Uterus (tissue), 4 donors: ENCODE results near the gene C11orf24. TPM values are rescaled to one million over a fixed set of nuclear protein-coding genes. Genes with fewer than 3 reads are reported as not detected.

Experiments used
- DNase-seq, 2 donors: peaks; one replicate each; pipeline ENCODE4 v3.0.0-alpha.2; 2019 to 2020
- H3K27ac ChIP-seq, 2 donors: fragments of 200-600 bp; sonication (generic); 1 replicate in 1 of 2; 2 replicates in 1 of 2; pipeline ENCODE4 v1.5.1; 2016 to 2018
- H3K27me3 ChIP-seq, 2 donors: fragments of 200-600 bp; sonication (generic); one replicate each; pipeline ENCODE4 v1.5.1; 2018 to 2019; ENCODE audit warnings: control low read depth in 1 of 2
- H3K36me3 ChIP-seq, 2 donors: fragments of 200-600 bp; sonication (generic); one replicate each; pipeline ENCODE4 v1.5.1; 2019; ENCODE audit warnings: control low read depth in 1 of 2
- H3K4me1 ChIP-seq, 2 donors: fragments of 200-600 bp; sonication (generic); one replicate each; pipeline ENCODE4 v1.5.1; 2018 to 2019; ENCODE audit warnings: control low read depth in 1 of 2
- H3K4me3 ChIP-seq, 2 donors: fragments of 200-600 bp; sonication (generic); 1 replicate in 1 of 2; 2 replicates in 1 of 2; pipeline ENCODE4 v1.5.1; 2018 to 2019; ENCODE audit warnings: mild to moderate bottlenecking in 1 of 2
- H3K9me3 ChIP-seq, 2 donors: fragments of 200-600 bp; sonication (generic); one replicate each; pipeline ENCODE4 v1.5.1; 2019; ENCODE audit warnings: control low read depth in 1 of 2
- CTCF ChIP-seq, 4 experiments: fragments of 200-600 bp in 2 of 4; fragments of 450-650 bp in 2 of 4; sonication (generic) in 2 of 4; IDR thresholded peaks; one replicate each; pipeline ENCODE4 v1.5.1; 2016 to 2019; ENCODE audit warnings: antibody characterized with exemption in 4 of 4, mild to moderate bottlenecking in 2 of 4, moderate library complexity in 1 of 4
- POLR2A ChIP-seq, 2 donors: fragments of 450-650 bp; IDR thresholded peaks; one replicate each; pipeline ENCODE4 v1.6.1; 2016; ENCODE audit warnings: antibody characterized with exemption in 2 of 2, mild to moderate bottlenecking in 1 of 2, moderate library complexity in 1 of 2
- intact Hi-C: fragments of 100-400 bp; cut with DNase I; formaldehyde crosslinking; loops from one replicate; pipeline ENCODE4 v1.15.1; 2023; ENCODE audit warnings: low total_unique reads
- total RNA-seq, 4 donors: library from RNA; depleted of rRNA in 3 of 4; stranded (reverse); fragments of >200 nt in 3 of 4; gene quantifications; one replicate each; pipeline versions ENCODE4 v1.1.0 to v1.2.4, GENCODE V29; 2014 to 2023
- donor health status: DM: yes; HTN: yes; CAD: no.

C11orf24 gene
- total RNA-seq, 4 donors from 2014 or later = 23.2 to 136 (median 33.4) TPM

GRCh38 chr11:68242616-68243015, 29.2 kb downstream of the C11orf24 start:
- no peak for TF ChIP-seq POLR2A (IDR thresholded peaks at IDR 0.05)
- no peak for TF ChIP-seq CTCF (IDR thresholded peaks at IDR 0.05)
- Histone ChIP-seq H3K9me3 (no peaks in the 10 kb centered on the region), H3K4me3 (no peak overlapping the region), H3K36me3 (no peaks in the 10 kb centered on the region), H3K4me1 (no peaks in the 10 kb centered on the region), H3K27ac (no peak overlapping the region), H3K27me3 (no peaks in the 10 kb centered on the region)
- intact Hi-C loops = no loop called here
- DNase-seq = no peak

GRCh38 chr11:68231621-68232020, 40.2 kb downstream of the C11orf24 start:
- Histone ChIP-seq H3K27ac (no peak overlapping the region), H3K4me3 (no peak overlapping the region), H3K27me3 (no peaks in the 10 kb centered on the region), H3K36me3 (no peaks in the 10 kb centered on the region), H3K4me1 (no peaks in the 10 kb centered on the region), H3K9me3 (no peaks in the 10 kb centered on the region)
- intact Hi-C loops = no loop called here
- DNase-seq = no peak
- TF ChIP-seq CTCF (IDR thresholded peaks at IDR 0.05) = no peak

GRCh38 chr11:68229601-68230000, 42.2 kb downstream of the C11orf24 start:
- H3K9me3 ChIP-seq = no peaks in the 10 kb centered on the region
- intact Hi-C loops = no loop called here
- H3K4me1 ChIP-seq = no peaks in the 10 kb centered on the region
- H3K27ac ChIP-seq = no peak overlapping the region
- no peak for TF ChIP-seq POLR2A (IDR thresholded peaks at IDR 0.05)
- no peak for TF ChIP-seq CTCF (IDR thresholded peaks at IDR 0.05)
- no peak for DNase-seq
- H3K36me3 ChIP-seq = no peaks in the 10 kb centered on the region
- no peak overlapping the region for H3K4me3 ChIP-seq
- no peaks in the 10 kb centered on the region for H3K27me3 ChIP-seq

- no peaks in the 10 kb centered on the region for H3K27me3 ChIP-seq
- no peak overlapping the region for H3K4me3 ChIP-seq
- DNase-seq = no peak
- TF ChIP-seq POLR2A (IDR thresholded peaks at IDR 0.05) (no peak), CTCF (IDR thresholded peaks at IDR 0.05) (no peak)
- intact Hi-C loops = no loop called here
- no peak overlapping the region for H3K27ac ChIP-seq
- no peaks in the 10 kb centered on the region for H3K36me3 ChIP-seq
- no peaks in the 10 kb centered on the region for H3K4me1 ChIP-seq
- no peaks in the 10 kb centered on the region for H3K9me3 ChIP-seq
These were observed 45.4 kb downstream of the C11orf24 start for GRCh38 chr11:68226421-68226820.

GRCh38 chr11:68224606-68225005, 47.2 kb downstream of the C11orf24 start:
- H3K9me3 ChIP-seq = no peaks in the 10 kb centered on the region
- no peaks in the 10 kb centered on the region for H3K27me3 ChIP-seq
- intact Hi-C loops = no loop called here
- no peaks in the 10 kb centered on the region for H3K4me1 ChIP-seq
- no peaks in the 10 kb centered on the region for H3K36me3 ChIP-seq
- H3K4me3 ChIP-seq = no peak overlapping the region
- DNase-seq = no peak
- no peak for TF ChIP-seq CTCF (IDR thresholded peaks at IDR 0.05)
- no peak overlapping the region for H3K27ac ChIP-seq
